ENCODE data around the gene PITX2. TPM values are rescaled to one million over a fixed set of nuclear protein-coding genes. Genes with fewer than 3 reads are reported as not detected.

The PITX2 gene
- total and polyA plus RNA-seq, 2 of the 8 experiments (the other 6 are each of a cell fraction or from before 2014, with no cell fraction given): 0.09 to 0.67 TPM

- no peak for TF ChIP-seq CHD7 (IDR thresholded peaks at IDR 0.05; ENCODE audit: insufficient replicate concordance, low read length)
- TF ChIP-seq TEAD4 (IDR thresholded peaks at IDR 0.05; ENCODE audit: low read depth, low read length): no peak
- no peak for TF ChIP-seq FOSL1 (IDR thresholded peaks at IDR 0.05; ENCODE audit: insufficient read depth, low read depth, low read length)
- TF ChIP-seq MAX (IDR thresholded peaks at IDR 0.05): no peak
Observed at GRCh38 chr4:110605077-110605476, 17.8 kb downstream of the PITX2 start (continued).
